GM23338 (cell line): Measurements from ENCODE around the gene RNF130. TPM values are rescaled to one million over a fixed set of nuclear protein-coding genes. Genes with fewer than 3 reads are reported as not detected.
A peak's percentile ranks its signal among the peaks of the same experiment; 100 is the strongest.

ENCODE experiments used
- ATAC-seq: fragments of 200-7000 bp; cut with Tn5 transposase; 3 replicates; pipeline ENCODE4 v1.9.1; 2020
- DNase-seq: peaks from one replicate; pipeline ENCODE4 v3.0.0-alpha.2; 2015; ENCODE audit warnings: low spot score
- H2AFZ ChIP-seq: fragments of 200-600 bp; sonication (generic); 2 replicates; pipeline ENCODE4 v1.8.0; 2016; ENCODE audit warnings: antibody characterized with exemption, mild to moderate bottlenecking, moderate library complexity
- H3F3A ChIP-seq: fragments of 200-600 bp; sonication (generic); replicated peaks from 2 replicates; pipeline ENCODE4 v1.8.0; 2017; ENCODE audit warnings: antibody characterized with exemption, mixed run types, low read depth
- H3K27ac ChIP-seq: fragments of 200-600 bp; sonication (generic); 2 replicates; pipeline ENCODE4 v1.6.1; 2016; ENCODE audit warnings: low read depth
- H3K27me3 ChIP-seq: fragments of 200-600 bp; sonication (generic); 2 replicates; pipeline ENCODE4 v1.8.0; 2016; ENCODE audit warnings: mild to moderate bottlenecking, mixed run types, moderate library complexity; ENCODE audit not compliant: insufficient read depth
- H3K36me3 ChIP-seq: fragments of 200-600 bp; sonication (generic); 2 replicates; pipeline ENCODE4 v1.8.0; 2016; ENCODE audit warnings: mild to moderate bottlenecking; ENCODE audit not compliant: insufficient read depth
- H3K4me1 ChIP-seq: fragments of 200-600 bp; sonication (generic); 2 replicates; pipeline ENCODE4 v1.8.0; 2016; ENCODE audit warnings: mild to moderate bottlenecking, moderate library complexity; ENCODE audit not compliant: insufficient read depth
- H3K4me2 ChIP-seq: fragments of 200-600 bp; sonication (generic); 2 replicates; pipeline ENCODE4 v1.7.1; 2017; ENCODE audit warnings: mixed run types
- H3K4me3 ChIP-seq: fragments of 200-600 bp; sonication (generic); 2 replicates; pipeline ENCODE4 v1.6.1; 2016; ENCODE audit warnings: mixed run types
- H3K79me2 ChIP-seq: fragments of 200-600 bp; sonication (generic); replicated peaks from 2 replicates; pipeline ENCODE4 v1.8.0; 2017; ENCODE audit warnings: mild to moderate bottlenecking; ENCODE audit not compliant: insufficient read depth
- H3K9me2 ChIP-seq: fragments of 200-600 bp; sonication (generic); 2 replicates; pipeline ENCODE4 v1.8.0; 2017; ENCODE audit not compliant: insufficient read depth
- H4K20me1 ChIP-seq: fragments of 200-600 bp; sonication (generic); replicated peaks from 2 replicates; pipeline ENCODE4 v1.8.0; 2017; ENCODE audit warnings: mild to moderate bottlenecking; ENCODE audit not compliant: insufficient read depth
- H3K27ac Mint-ChIP-seq: 2 replicates; pipeline ENCODE4 v1.8.0; 2020; ENCODE audit warnings: inconsistent platforms, mild to moderate bottlenecking, moderate library complexity, mixed read lengths
- H3K27me3 Mint-ChIP-seq: 3 replicates; pipeline ENCODE4 v1.8.0; 2022; ENCODE audit warnings: low read depth, mild to moderate bottlenecking, moderate library complexity, mixed read lengths, inconsistent platforms; ENCODE audit not compliant: insufficient read depth, poor library complexity
- H3K36me3 Mint-ChIP-seq: 3 replicates; pipeline ENCODE4 v1.8.0; 2021; ENCODE audit warnings: low read depth, mild to moderate bottlenecking, inconsistent platforms, moderate library complexity, mixed read lengths
- H3K4me1 Mint-ChIP-seq: 3 replicates; pipeline ENCODE4 v1.8.0; 2020; ENCODE audit warnings: mild to moderate bottlenecking, inconsistent platforms, mixed read lengths
- H3K4me3 Mint-ChIP-seq: 3 replicates; pipeline ENCODE4 v1.8.0; 2021; ENCODE audit warnings: moderate library complexity, mild to moderate bottlenecking, inconsistent platforms, mixed read lengths
- H3K9me3 Mint-ChIP-seq: 3 replicates; pipeline ENCODE4 v1.8.0; 2020; ENCODE audit warnings: moderate library complexity, mild to moderate bottlenecking, inconsistent platforms, mixed read lengths
- CREB1 ChIP-seq: fragments of 250-450 bp; sonication (Bioruptor Pico); IDR thresholded peaks from 2 replicates; pipeline ENCODE4 v1.5.0; 2020; ENCODE audit warnings: low read depth, mild to moderate bottlenecking, moderate library complexity
- CTCF ChIP-seq, 2 experiments: fragments of 200-600 bp in 1 of 2; sonication (generic) in 1 of 2; conservative IDR thresholded peaks; 2 replicates each; pipeline versions ENCODE4 v1.5.1 to v1.6.1; 2016 to 2017; ENCODE audit warnings: antibody characterized with exemption in 2 of 2, low read depth in 2 of 2, mild to moderate bottlenecking in 2 of 2, moderate library complexity in 1 of 2
- ETS1 ChIP-seq: IDR thresholded peaks from 2 replicates; pipeline ENCODE4 v1.6.1; 2016; ENCODE audit warnings: antibody characterized with exemption
- EZH2 ChIP-seq: fragments of 200-600 bp; sonication (generic); IDR thresholded peaks from one replicate; pipeline ENCODE4 v1.8.0; 2017; ENCODE audit warnings: antibody characterized with exemption, mild to moderate bottlenecking, low read depth; ENCODE audit not compliant: unreplicated experiment
- EZH2phosphoT487 ChIP-seq: fragments of 200-600 bp; sonication (generic); IDR thresholded peaks from one replicate; pipeline ENCODE4 v1.8.1; 2018; ENCODE audit warnings: antibody characterized with exemption; ENCODE audit not compliant: unreplicated experiment
- JUNB ChIP-seq: IDR thresholded peaks from one replicate; pipeline ENCODE4 v1.6.1; 2016; ENCODE audit warnings: antibody characterized with exemption; ENCODE audit not compliant: unreplicated experiment
- NANOG ChIP-seq: IDR thresholded peaks from 2 replicates; pipeline ENCODE4 v1.6.1; 2016; ENCODE audit warnings: antibody characterized with exemption, borderline replicate concordance
- POLR2AphosphoS5 ChIP-seq: IDR thresholded peaks from 2 replicates; pipeline ENCODE4 v1.6.1; 2016; ENCODE audit warnings: antibody characterized with exemption, low read depth
- REST ChIP-seq: IDR thresholded peaks from one replicate; pipeline ENCODE4 v1.6.1; 2018; ENCODE audit warnings: antibody characterized with exemption; ENCODE audit not compliant: unreplicated experiment
- STAT1 ChIP-seq: IDR thresholded peaks from one replicate; pipeline ENCODE4 v1.6.1; 2016; ENCODE audit warnings: antibody characterized with exemption; ENCODE audit not compliant: unreplicated experiment
- ZNF114 ChIP-seq: fragments of 250-450 bp; sonication (Bioruptor Pico); IDR thresholded peaks from 2 replicates; pipeline ENCODE4 v1.5.0; 2020; ENCODE audit warnings: mild to moderate bottlenecking, moderate library complexity
- ZNF331 ChIP-seq: fragments of 250-450 bp; sonication (Bioruptor Pico); IDR thresholded peaks from 2 replicates; pipeline ENCODE4 v1.5.0; 2020; ENCODE audit warnings: low read depth, mild to moderate bottlenecking, moderate library complexity
- polyA plus RNA-seq: library from polyadenylated mRNA; unstranded; fragments of >200 nt; fragmentation: Nextera tagmentation; extraction: Ambion mirVana; gene quantifications from 2 replicates; pipeline ENCODE4 v1.2.1, GENCODE V29; 2016
- total RNA-seq: library from RNA; depleted of rRNA; stranded (reverse); fragments of >200 nt; shearing (Covaris generic); gene quantifications from 2 replicates; pipeline ENCODE4 v1.2.3, GENCODE V29; 2014
- TF ChIP-seq, protein P1 (sequence below): fragments of 250-450 bp; sonication (Bioruptor Pico); IDR thresholded peaks from 2 replicates; pipeline ENCODE4 v1.5.0; 2020; ENCODE audit warnings: mild to moderate bottlenecking, moderate library complexity

RNF130 gene
- total and polyA plus RNA-seq, 2 experiments from 2014 or later = 60.1 to 97.3 TPM

DNA sequence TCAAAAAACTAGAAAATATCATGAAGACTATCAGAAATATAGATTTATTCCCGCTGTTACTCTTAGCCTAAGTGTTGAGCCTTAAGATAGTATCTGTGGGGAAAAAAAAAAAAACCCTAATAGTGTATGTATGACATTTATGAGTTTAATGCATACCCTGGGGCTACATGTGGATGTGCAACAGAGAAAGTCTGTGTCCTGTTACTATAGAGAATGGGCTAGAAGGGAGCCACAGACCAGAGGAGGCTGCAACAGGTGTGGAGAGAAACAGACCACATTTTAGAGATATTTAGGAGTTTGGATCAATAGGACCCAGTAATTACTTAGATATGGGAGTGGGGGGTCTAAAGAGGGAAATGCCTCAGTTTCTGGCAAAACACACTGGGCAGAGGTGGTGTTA lies 15.4 kb downstream of the RNF130 start:
- peaks cover 66% of the 10 kb centered on the region for H3K4me1 Mint-ChIP-seq

More for the DNA sequence above, 15.4 kb downstream of the RNF130 start:
- Histone ChIP-seq H3K36me3 (no peaks in the 10 kb centered on the region), H4K20me1 (peaks cover 29% of the 10 kb centered on the region; the same call in 1 of the 2 replicates), H3K9me2 (no peaks in the 10 kb centered on the region), H3K4me2 (no peak overlapping the region), H3K27ac (peak overlapping the region; percentile 53), H2AFZ (no peak overlapping the region), H3F3A (no peaks in the 10 kb centered on the region), H3K27me3 (no peaks in the 10 kb centered on the region), H3K4me3 (no peak overlapping the region), H3K79me2 (peaks cover 96% of the 10 kb centered on the region), H3K4me1 (peaks cover 75% of the 10 kb centered on the region)
- TF ChIP-seq STAT1 (no peak), ETS1 (no peak), POLR2AphosphoS5 (no peak), ZNF114 (CRISPR knock-in tag) (no peak), EZH2 (no peak), JUNB (no peak), ZNF331 (CRISPR knock-in tag) (no peak), REST (no peak), CREB1 (no peak), NANOG (no peak), EZH2phosphoT487 (no peak), CTCF (conservative IDR thresholded peaks at IDR 0.05; ENCODE audit: low read depth in 2 of 2) (no peak)
- TF ChIP-seq, protein P1, sequence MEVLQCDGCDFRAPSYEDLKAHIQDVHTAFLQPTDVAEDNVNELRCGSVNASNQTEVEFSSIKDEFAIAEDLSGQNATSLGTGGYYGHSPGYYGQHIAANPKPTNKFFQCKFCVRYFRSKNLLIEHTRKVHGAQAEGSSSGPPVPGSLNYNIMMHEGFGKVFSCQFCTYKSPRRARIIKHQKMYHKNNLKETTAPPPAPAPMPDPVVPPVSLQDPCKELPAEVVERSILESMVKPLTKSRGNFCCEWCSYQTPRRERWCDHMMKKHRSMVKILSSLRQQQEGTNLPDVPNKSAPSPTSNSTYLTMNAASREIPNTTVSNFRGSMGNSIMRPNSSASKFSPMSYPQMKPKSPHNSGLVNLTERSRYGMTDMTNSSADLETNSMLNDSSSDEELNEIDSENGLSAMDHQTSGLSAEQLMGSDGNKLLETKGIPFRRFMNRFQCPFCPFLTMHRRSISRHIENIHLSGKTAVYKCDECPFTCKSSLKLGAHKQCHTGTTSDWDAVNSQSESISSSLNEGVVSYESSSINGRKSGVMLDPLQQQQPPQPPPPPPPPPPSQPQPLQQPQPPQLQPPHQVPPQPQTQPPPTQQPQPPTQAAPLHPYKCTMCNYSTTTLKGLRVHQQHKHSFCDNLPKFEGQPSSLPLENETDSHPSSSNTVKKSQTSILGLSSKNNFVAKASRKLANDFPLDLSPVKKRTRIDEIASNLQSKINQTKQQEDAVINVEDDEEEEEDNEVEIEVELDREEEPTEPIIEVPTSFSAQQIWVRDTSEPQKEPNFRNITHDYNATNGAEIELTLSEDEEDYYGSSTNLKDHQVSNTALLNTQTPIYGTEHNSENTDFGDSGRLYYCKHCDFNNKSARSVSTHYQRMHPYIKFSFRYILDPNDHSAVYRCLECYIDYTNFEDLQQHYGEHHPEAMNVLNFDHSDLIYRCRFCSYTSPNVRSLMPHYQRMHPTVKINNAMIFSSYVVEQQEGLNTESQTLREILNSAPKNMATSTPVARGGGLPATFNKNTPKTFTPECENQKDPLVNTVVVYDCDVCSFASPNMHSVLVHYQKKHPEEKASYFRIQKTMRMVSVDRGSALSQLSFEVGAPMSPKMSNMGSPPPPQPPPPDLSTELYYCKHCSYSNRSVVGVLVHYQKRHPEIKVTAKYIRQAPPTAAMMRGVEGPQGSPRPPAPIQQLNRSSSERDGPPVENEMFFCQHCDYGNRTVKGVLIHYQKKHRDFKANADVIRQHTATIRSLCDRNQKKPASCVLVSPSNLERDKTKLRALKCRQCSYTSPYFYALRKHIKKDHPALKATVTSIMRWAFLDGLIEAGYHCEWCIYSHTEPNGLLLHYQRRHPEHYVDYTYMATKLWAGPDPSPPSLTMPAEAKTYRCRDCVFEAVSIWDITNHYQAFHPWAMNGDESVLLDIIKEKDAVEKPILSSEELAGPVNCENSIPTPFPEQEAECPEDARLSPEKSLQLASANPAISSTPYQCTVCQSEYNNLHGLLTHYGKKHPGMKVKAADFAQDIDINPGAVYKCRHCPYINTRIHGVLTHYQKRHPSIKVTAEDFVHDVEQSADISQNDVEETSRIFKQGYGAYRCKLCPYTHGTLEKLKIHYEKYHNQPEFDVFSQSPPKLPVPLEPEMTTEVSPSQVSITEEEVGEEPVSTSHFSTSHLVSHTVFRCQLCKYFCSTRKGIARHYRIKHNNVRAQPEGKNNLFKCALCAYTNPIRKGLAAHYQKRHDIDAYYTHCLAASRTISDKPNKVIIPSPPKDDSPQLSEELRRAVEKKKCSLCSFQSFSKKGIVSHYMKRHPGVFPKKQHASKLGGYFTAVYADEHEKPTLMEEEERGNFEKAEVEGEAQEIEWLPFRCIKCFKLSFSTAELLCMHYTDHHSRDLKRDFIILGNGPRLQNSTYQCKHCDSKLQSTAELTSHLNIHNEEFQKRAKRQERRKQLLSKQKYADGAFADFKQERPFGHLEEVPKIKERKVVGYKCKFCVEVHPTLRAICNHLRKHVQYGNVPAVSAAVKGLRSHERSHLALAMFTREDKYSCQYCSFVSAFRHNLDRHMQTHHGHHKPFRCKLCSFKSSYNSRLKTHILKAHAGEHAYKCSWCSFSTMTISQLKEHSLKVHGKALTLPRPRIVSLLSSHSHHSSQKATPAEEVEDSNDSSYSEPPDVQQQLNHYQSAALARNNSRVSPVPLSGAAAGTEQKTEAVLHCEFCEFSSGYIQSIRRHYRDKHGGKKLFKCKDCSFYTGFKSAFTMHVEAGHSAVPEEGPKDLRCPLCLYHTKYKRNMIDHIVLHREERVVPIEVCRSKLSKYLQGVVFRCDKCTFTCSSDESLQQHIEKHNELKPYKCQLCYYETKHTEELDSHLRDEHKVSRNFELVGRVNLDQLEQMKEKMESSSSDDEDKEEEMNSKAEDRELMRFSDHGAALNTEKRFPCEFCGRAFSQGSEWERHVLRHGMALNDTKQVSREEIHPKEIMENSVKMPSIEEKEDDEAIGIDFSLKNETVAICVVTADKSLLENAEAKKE = no peak
- ATAC-seq = no peak
- Mint-ChIP-seq H3K36me3 (no peaks in the 10 kb centered on the region), H3K27ac (peak overlapping the region; percentile 45; the same call in 1 of the 2 replicates), H3K4me3 (no peak overlapping the region; the same call in 2 of the 3 replicates), H3K9me3 (no peaks in the 10 kb centered on the region), H3K27me3 (peaks cover 6% of the 10 kb centered on the region)
- no peak for DNase-seq
